NCI-H128 (cell line): ENCODE data around the gene FOXK1.

Experiments used
- DNase-seq: peaks from one replicate; lab custom pipeline; 2025; ENCODE audit not compliant: unreplicated experiment; lab: John Stamatoyannopoulos, UW

The FOXK1 gene

DNA sequence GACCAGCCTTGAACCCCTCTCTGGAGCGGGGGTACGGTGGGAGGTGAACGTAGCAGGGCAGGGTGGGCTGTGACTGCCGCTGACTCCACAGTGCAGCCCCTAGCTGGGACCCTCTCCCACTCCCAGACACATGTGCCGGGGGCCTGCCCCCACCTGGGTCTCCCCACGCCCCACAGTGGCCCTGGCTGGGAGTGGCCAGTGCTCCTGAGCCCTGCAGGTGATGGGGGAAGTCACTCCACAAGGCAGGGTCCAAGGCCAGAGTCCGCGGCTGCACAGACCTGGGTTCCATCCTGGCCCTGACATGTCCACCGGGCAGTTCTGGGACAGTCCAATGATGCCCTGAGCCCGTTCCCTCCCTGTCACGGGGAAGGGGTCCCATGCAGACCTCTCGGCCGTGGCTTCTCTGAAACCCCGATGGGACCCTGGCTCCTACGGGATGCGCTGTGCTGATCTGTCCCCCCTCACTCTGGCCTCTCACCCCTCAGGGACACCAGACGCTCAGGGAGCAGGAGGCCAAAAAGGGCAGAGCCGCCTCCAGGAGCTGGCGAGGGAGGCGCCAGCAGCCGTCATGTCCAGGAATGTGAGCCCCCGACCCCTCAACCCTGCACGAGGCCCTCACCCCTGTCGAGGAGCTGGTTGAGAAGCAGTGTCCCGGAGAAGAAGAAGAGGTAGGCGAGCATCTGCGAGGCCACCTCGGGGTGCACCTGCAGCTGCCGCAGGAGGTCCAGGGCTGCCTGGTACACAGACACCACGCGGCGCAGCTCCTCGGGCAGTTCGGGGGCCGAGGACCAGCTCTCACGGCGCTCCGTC is 133.7 kb downstream of the FOXK1 start:
- no peak for DNase-seq

DNA sequence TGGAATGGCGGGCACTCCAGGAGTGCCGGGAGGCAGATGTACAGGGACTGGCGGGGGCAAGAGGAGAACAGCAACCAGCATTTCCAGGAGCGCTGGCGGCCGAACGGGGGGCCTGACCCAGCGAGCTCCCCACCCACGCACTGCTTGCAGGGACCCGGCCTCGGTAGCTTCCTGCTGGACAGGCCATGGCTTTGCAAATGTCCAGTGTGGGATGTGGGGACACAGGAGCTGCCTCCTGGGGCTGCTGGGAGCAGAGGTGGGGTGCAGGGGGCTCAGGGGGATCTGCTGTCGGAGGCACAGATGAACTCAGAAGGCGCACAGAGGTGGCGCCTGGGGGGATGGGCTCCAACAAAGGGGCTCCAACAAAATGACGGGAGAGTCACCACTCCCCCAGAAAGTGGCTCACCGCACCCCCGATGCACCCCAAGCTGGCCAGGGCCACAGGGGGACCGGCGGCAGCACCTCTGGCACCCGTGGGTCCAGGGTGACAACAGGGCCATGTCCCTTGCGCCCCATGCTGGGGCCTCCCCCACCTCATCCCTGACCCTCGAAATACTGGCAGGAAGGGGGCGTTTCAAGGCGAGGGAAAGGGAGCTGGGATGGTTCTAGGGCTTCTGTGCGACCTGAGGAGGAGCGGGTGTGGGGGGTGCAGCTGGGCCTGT is 134.5 kb downstream of the FOXK1 start:
- DNase-seq: no peak

DNA sequence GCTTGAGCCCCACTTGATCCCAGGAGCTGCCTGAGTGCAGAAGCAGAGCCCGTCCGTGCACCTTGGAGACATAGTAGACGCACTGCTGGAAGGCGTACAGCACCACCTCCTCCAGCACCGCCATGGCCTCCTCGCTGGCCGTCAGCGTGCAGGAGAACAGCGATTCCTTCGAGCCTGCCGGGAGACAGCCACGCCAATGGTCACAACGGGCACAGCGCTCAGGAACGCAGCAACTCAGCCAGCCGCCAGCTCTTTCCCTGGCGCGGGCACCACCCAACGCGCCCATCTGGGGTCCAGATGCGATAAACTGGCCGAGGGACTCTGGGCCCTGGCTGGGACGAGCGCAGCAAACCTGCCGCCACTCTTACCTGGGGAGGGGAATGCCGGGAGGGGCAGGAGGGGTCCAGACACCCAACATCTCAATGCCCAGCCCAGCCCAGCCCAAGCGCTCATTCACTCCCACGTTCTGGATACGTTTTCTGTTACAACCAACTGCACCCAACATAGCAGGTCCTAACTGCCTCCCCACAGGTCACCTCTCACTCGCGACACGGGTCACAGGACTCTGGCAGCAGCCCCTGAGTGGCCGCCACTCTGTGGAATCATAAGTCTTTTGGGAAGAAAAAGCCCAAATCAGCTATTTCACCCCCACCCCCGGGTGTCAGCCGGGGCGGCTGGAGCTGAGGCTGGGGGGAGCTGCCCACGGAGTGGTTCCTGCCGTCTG is 135.2 kb downstream of the FOXK1 start:
- no peak for DNase-seq

DNA sequence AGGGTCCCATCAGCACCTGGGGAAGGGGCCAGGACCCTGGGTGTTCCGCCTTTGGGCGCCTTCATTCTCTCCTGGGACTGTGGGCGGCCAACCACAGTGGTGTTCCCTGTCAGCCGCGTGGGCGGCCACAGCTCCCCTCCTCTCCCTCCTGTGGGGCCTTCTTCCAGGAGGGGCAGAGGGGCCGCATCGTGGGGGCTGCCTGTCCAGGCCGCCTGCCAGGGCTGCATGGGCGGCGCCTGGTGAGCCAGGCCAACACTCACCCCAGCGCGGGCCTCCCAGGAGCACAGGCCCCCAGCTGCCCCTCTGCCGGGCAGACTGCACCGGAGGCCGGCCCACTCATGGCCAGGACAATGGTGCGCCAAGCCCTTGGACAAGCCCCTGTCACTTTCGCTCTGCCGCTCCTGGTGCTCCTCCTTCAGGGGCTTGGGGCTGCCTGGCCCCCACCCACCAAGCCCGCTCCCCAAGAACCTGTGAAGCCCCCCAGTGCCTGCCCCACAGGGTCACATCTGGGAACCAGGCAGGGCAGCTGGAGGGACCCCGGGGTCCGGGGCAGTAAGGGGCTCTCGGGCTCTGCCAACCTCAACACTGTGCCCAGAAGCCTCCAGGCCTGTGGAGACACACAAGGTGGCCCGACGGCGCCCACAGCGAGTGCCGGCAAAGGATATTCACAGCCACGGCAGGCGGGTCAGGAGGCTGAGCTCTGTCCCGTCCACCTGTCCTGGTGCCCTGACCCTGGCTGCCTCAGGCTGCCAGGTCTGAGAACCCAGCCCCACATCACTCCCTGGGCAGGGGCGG is 136.1 kb downstream of the FOXK1 start:
- DNase-seq: no peak

DNA sequence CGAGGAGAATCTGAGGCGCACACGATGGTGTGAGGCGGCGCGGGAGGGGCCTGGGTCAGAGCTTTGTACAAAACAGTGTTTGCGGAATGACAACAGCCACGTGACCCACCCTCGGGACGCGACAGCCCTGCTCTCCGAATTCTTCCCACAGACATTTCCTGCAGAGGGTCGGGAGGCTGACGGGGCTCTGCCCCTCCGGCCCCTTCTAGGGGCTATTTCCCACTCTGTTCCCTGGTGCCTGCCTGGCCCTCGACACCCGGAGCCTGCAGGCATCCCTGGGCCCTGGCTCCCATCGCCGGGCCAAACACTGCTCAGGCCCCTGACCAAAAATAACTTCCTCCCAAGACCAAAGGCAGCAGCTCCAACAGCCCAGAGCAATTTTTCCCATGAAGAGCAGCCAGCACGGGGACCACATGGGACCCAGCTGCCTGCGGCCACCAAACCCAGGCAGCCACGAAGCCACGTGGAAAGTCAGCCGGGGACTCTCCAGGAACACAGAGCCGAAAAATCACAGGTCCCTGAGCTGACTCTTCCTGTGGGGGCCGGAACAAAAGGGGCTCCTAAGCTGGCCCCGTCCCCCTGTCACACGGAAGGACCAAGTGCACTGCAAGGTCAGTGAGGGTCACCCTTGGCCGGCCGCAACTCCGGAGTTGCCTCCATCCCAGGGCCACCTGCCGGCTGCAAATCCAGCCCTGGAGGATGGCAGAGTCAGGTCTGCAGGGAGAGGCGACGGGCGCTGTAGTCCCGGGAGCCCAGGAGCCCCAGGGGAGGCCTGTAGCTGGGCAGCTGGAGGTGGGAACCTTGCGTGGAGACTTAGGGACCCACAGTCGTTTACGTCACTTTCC is 137.7 kb downstream of the FOXK1 start:
- DNase-seq: no peak

DNA sequence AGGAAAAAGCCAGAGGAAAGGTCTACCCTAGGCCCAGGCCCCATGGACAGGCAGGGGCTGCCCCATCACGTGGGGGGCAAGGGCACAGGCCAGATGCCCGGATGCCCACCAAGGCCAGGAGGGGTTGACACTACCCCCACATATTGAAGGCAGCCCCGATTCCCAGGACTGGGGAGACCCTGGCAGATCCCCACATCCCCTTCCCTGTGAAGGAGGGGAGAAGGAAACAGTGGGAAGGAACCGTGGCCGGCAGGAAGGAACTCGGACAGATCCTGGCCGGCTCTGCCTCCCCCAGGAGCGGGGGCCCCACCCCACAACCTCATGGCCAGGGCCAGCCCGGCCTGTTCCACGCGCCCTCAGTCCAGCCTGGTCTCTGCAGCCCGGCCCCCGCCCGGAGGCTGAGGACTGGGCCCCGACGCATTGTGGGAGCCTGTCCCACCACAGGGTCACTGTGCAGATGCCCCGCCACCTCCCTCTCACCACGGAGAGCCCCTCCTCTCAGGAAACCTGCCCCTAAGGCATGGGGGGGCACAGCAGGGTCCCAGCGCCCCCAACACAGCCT is 138.4 kb downstream of the FOXK1 start:
- no peak for DNase-seq
